HG03108 (cell line): Measurements from ENCODE around the gene ACADVL.
A peak's percentile ranks its signal among the peaks of the same experiment; 100 is the strongest.
"Not testable (repeated sequence)": the region's sequence is repeated elsewhere in the genome, so short reads cannot be mapped to it uniquely, and the experiment has no call there.

Experiments used
- ATAC-seq: cut with Tn5 transposase; IDR thresholded peaks from one replicate; pipeline ENCODE4 v1.9.1; 2021; ENCODE audit warnings: moderate library complexity; ENCODE audit not compliant: unreplicated experiment

ACADVL gene

GRCh38 chr17:7219812-7220592 lies at the start of gene ACADVL, which contains the start of gene DLG4:
Gene ACADVL (plus strand): TSS chr17:7219938. CDS start chr17:7219985, 47 bp downstream.
Gene DLG4 (minus strand): TSS chr17:7219836.
- peak; percentile 53 for ATAC-seq

- not testable (repeated sequence) for ATAC-seq
Observed at GRCh38 chr17:7172522-7173191, 47.1 kb upstream of the ACADVL start.

- no peak for ATAC-seq
Observed at GRCh38 chr17:7173687-7174602, 45.8 kb upstream of the ACADVL start.

- ATAC-seq, result no peak
Observed at GRCh38 chr17:7174603-7175326, 45.0 kb upstream of the ACADVL start.

GRCh38 chr17:7175330-7175733 lies 44.4 kb upstream of the ACADVL start:
- ATAC-seq, result no peak

GRCh38 chr17:7176107-7176840 lies 43.5 kb upstream of the ACADVL start:
- ATAC-seq, result no peak

GRCh38 chr17:7176841-7177190 lies 42.9 kb upstream of the ACADVL start:
- ATAC-seq, result no peak

GRCh38 chr17:7177191-7177953 lies 42.4 kb upstream of the ACADVL start:
- no peak for ATAC-seq

GRCh38 chr17:7177954-7178477 lies 41.7 kb upstream of the ACADVL start:
- ATAC-seq, result no peak

GRCh38 chr17:7178973-7179316 lies 40.8 kb upstream of the ACADVL start:
- ATAC-seq, result no peak

- no peak for ATAC-seq
Observed at GRCh38 chr17:7179317-7180254, 40.2 kb upstream of the ACADVL start, which contains the start of gene ASGR1. Gene ASGR1 (minus strand): TSS chr17:7179370. CDS start chr17:7178563, 807 bp downstream.

- ATAC-seq, result not testable (repeated sequence)
Observed at GRCh38 chr17:7182101-7182500, 37.6 kb upstream of the ACADVL start.

GRCh38 chr17:7183433-7184090 lies 36.2 kb upstream of the ACADVL start:
- ATAC-seq, result no peak

- no peak for ATAC-seq
Observed at GRCh38 chr17:7184091-7184488, 35.6 kb upstream of the ACADVL start.

GRCh38 chr17:7184647-7185046 lies 35.1 kb upstream of the ACADVL start:
- no peak for ATAC-seq

- no peak for ATAC-seq
Observed at GRCh38 chr17:7186241-7186640, 33.5 kb upstream of the ACADVL start.

GRCh38 chr17:7190276-7190917 lies 29.3 kb upstream of the ACADVL start:
- ATAC-seq, result no peak
